ENCODE measurements around the gene ZFP57. TPM values are rescaled to one million over a fixed set of nuclear protein-coding genes. Genes with fewer than 3 reads are reported as not detected.

Gene ZFP57
- total and polyA plus RNA-seq, 10 of the 15 experiments (the other 5 are each of a cell fraction or from before 2014, with no cell fraction given): not detected

DNA sequence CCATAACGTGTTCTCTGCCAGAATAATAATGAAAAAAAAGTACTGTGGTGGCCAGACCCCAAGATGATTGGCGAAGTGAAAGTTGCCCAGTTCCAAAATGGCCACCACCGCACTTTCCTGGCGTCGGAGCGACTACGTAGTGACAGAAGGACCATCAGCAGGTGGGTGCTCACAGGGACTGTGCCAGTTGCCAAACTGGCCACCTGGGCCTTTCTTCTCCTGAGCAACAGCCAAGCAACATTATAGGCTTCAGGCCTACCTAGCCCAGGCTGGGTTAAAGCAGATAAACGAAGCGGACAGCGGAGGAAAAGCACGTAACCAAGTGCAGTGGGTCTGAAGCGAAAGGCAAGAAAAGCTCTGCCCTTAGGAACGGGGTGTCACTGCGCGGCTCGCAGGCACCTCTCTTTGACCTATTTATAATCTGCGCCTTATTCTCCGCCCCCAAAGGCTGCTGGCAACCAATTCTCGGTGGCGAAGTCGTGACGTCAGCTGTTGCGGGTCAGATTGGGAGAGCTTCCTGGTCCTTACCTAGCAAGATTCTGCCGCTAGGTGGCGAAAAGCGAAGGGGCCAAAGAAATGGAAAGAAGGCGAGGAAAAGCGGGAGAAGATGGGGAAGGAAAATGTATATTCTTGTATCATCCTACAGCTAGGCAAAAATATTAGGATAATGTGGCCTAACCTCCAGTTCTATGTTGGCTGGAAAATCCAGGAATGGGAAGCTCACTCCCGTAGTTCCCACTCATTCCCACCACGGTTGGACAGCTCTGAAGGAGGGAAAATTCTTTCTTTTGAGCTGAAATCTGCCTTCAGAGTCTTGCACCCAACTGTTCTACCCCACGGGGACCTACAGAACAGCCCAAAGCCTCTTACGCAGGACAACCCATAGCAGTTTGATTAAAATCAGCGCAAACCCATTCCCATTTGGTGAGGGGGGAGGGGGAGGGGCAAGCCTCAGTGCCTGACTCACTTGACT, 31.0 kb downstream of the ZFP57 start (continued):
- TF ChIP-seq ZNF687 (IDR thresholded peaks at IDR 0.05) (peak; percentile 75), RUNX3 (IDR thresholded peaks at IDR 0.05; ENCODE audit: low read length) (peak; percentile 49), IKZF2 (IDR thresholded peaks at IDR 0.05) (peak; percentile 93 to 94), YBX1 (IDR thresholded peaks at IDR 0.05) (no peak), LARP7 (IDR thresholded peaks at IDR 0.05) (0 out of 2 replicates have a peak, but pooled peaks have one; percentile 24), MYC (IDR thresholded peaks at IDR 0.05; ENCODE audit: insufficient read depth, insufficient read length, insufficient replicate concordance, low read length, severe bottlenecking) (no peak), RAD21 (IDR thresholded peaks at IDR 0.05; ENCODE audit: insufficient read depth, low read depth, low read length) (0 out of 2 replicates have a peak, but pooled peaks have one; percentile 19), CREB1 (IDR thresholded peaks at IDR 0.05; ENCODE audit: low read depth) (peak; percentile 95), JUND (IDR thresholded peaks at IDR 0.05; ENCODE audit: low read depth, low read length) (peak; percentile 32; the same call in 1 of the 2 replicates), MEF2B (IDR thresholded peaks at IDR 0.05; ENCODE audit: partially characterized antibody, poor library complexity, severe bottlenecking) (peak; percentile 41), RAD51 (IDR thresholded peaks at IDR 0.05) (0 out of 2 replicates have a peak, but pooled peaks have one; percentile 15), MTA3 (IDR thresholded peaks at IDR 0.05; ENCODE audit: borderline replicate concordance, low read length) (no peak), NRF1 (conservative IDR thresholded peaks at IDR 0.05; ENCODE audit: low read depth, low read length) (no peak), SMC3 (IDR thresholded peaks at IDR 0.05; ENCODE audit: borderline replicate concordance, low read length) (0 out of 2 replicates have a peak, but pooled peaks have one; percentile 6), CREM (IDR thresholded peaks at IDR 0.05; ENCODE audit: low read depth) (peak; percentile 92), PAX8 (IDR thresholded peaks at IDR 0.05) (no peak), MTA2 (IDR thresholded peaks at IDR 0.05; ENCODE audit: low read depth) (no peak), PKNOX1 (IDR thresholded peaks at IDR 0.05) (peak; percentile 58; the same call in 1 of the 2 replicates), RELA (IDR thresholded peaks at IDR 0.05; ENCODE audit: borderline replicate concordance, partially characterized antibody) (peak; percentile 58), ATF7 (IDR thresholded peaks at IDR 0.05; ENCODE audit: low read depth) (peak; percentile 95), CEBPB (IDR thresholded peaks at IDR 0.05; ENCODE audit: borderline replicate concordance in 1 of 2, low read depth in 2 of 2, low read length in 2 of 2) (peak in 1 of 2 experiments; percentile 91; a peak in 1 of 4 replicates), STAT3 (IDR thresholded peaks at IDR 0.05; ENCODE audit: low read depth, low read length) (no peak), SIN3A (IDR thresholded peaks at IDR 0.05; ENCODE audit: low read depth, low read length) (no peak), POLR2A (IDR thresholded peaks at IDR 0.05; ENCODE audit: low read depth, low read length) (peak; percentile 91)
- TF ChIP-seq, protein P1, sequence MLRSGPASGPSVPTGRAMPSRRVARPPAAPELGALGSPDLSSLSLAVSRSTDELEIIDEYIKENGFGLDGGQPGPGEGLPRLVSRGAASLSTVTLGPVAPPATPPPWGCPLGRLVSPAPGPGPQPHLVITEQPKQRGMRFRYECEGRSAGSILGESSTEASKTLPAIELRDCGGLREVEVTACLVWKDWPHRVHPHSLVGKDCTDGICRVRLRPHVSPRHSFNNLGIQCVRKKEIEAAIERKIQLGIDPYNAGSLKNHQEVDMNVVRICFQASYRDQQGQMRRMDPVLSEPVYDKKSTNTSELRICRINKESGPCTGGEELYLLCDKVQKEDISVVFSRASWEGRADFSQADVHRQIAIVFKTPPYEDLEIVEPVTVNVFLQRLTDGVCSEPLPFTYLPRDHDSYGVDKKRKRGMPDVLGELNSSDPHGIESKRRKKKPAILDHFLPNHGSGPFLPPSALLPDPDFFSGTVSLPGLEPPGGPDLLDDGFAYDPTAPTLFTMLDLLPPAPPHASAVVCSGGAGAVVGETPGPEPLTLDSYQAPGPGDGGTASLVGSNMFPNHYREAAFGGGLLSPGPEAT (IDR thresholded peaks at IDR 0.05; ENCODE audit: low read depth): peak; percentile 88
